Fibroblast of lung (primary cell): ENCODE measurements around the gene MAMDC4.

Experiments
- EZH2 ChIP-seq: IDR thresholded peaks from 2 replicates; pipeline ENCODE4 v1.5.1; 2012; ENCODE audit warnings: low read length, control low read depth, mild to moderate bottlenecking; ENCODE audit errors: missing control alignments
- TF ChIP-seq, protein P1 (sequence below), 2 donors: IDR thresholded peaks in 1 of 2; conservative IDR thresholded peaks in 1 of 2; 1 replicate in 1 of 2; 2 replicates in 1 of 2; pipeline ENCODE4 v1.5.1; 2011 to 2012; ENCODE audit warnings: low read length in 2 of 2, control low read depth in 1 of 2, inconsistent platforms in 1 of 2, low read depth in 1 of 2, mild to moderate bottlenecking in 1 of 2

DNA sequence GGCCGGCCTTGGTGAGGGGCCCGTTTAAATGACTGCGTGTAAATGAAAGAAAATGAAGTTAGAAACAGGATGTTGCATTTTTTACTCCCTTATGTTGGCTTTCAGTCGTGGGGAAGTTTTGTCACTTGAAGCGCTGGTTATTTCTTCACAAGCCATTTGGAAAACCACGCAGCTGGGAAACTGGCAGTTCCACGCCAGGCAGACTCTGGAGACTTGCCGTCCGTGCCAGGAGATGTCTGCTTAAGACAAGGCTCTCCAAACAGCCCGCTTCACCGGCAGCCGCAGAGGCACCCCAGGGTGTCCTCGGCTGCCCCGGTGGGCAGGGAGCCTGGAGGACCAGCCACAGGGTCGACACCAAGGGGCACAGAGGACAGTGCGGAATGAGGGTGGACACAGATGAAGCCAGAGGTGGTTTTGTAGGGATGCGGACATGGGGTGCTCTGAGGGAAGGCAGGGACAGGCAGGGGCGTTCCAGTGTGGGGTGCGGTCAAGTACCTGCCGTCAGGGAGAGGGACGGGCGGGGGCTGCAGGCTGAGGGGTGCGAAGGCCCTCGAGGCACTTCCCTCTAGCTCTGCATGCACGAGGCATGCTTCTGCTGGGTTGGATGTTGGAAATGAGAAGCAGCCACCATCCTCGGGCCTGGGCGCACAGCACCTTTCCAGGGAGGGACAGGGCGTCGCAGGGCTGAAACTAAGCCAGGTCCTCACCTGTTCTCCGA is 21.0 kb upstream of the MAMDC4 start:
- TF ChIP-seq, protein P1, sequence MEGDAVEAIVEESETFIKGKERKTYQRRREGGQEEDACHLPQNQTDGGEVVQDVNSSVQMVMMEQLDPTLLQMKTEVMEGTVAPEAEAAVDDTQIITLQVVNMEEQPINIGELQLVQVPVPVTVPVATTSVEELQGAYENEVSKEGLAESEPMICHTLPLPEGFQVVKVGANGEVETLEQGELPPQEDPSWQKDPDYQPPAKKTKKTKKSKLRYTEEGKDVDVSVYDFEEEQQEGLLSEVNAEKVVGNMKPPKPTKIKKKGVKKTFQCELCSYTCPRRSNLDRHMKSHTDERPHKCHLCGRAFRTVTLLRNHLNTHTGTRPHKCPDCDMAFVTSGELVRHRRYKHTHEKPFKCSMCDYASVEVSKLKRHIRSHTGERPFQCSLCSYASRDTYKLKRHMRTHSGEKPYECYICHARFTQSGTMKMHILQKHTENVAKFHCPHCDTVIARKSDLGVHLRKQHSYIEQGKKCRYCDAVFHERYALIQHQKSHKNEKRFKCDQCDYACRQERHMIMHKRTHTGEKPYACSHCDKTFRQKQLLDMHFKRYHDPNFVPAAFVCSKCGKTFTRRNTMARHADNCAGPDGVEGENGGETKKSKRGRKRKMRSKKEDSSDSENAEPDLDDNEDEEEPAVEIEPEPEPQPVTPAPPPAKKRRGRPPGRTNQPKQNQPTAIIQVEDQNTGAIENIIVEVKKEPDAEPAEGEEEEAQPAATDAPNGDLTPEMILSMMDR (conservative IDR thresholded peaks at IDR 0.05 in 1 of 2, IDR thresholded peaks at IDR 0.05 in 1 of 2; ENCODE audit: low read depth in 1 of 2, low read length in 2 of 2), result no peak
- no peak for TF ChIP-seq EZH2
